Mesendoderm (in vitro differentiated cells): ENCODE measurements around the gene RAPGEF2.

Source experiments
- DNase-seq: peaks from one replicate; pipeline ENCODE4 v3.0.0; 2013
- H2AK5ac ChIP-seq: 2 replicates; pipeline ENCODE4 v1.6.1; 2013; ENCODE audit warnings: low read length, inconsistent platforms
- H2BK120ac ChIP-seq: 2 replicates; pipeline ENCODE4 v1.6.1; 2013; ENCODE audit warnings: low read depth, mild to moderate bottlenecking, low read length, moderate library complexity, mixed read lengths
- H2BK15ac ChIP-seq: replicated peaks from 2 replicates; pipeline ENCODE4 v1.6.1; 2013; ENCODE audit warnings: low read depth, mild to moderate bottlenecking, moderate library complexity
- H2BK5ac ChIP-seq: 2 replicates; pipeline ENCODE4 v1.6.1; 2013; ENCODE audit warnings: low read length, inconsistent platforms
- H3K18ac ChIP-seq: 2 replicates; pipeline ENCODE4 v1.6.1; 2013; ENCODE audit warnings: mild to moderate bottlenecking, low read length, mixed read lengths
- H3K23ac ChIP-seq: one replicate; pipeline ENCODE4 v1.6.1; 2013; ENCODE audit warnings: low read length
- H3K27ac ChIP-seq: 2 replicates; pipeline ENCODE4 v1.5.1; 2013; ENCODE audit warnings: low read depth, mild to moderate bottlenecking, inconsistent platforms, low read length, moderate library complexity
- H3K27me3 ChIP-seq: 2 replicates; pipeline ENCODE4 v1.6.1; 2013; ENCODE audit warnings: low read length, control low read depth, mild to moderate bottlenecking, inconsistent platforms; ENCODE audit not compliant: insufficient read depth, poor library complexity
- H3K36me3 ChIP-seq: 2 replicates; pipeline ENCODE4 v1.6.1; 2013; ENCODE audit warnings: low read length, inconsistent platforms; ENCODE audit not compliant: control insufficient read depth, insufficient read depth
- H3K4ac ChIP-seq: one replicate; pipeline ENCODE4 v1.6.1; 2013; ENCODE audit warnings: low read depth, mild to moderate bottlenecking, low read length, moderate library complexity
- H3K4me1 ChIP-seq: 2 replicates; pipeline ENCODE4 v1.6.1; 2013; ENCODE audit warnings: low read depth, low read length, inconsistent platforms; ENCODE audit not compliant: control insufficient read depth
- H3K4me2 ChIP-seq: 2 replicates; pipeline ENCODE4 v1.6.1; 2013; ENCODE audit warnings: low read length
- H3K4me3 ChIP-seq: 2 replicates; pipeline ENCODE4 v1.5.1; 2013; ENCODE audit warnings: mild to moderate bottlenecking, low read length
- H3K56ac ChIP-seq: one replicate; pipeline ENCODE4 v1.6.1; 2013; ENCODE audit warnings: low read length
- H3K79me1 ChIP-seq: 2 replicates; pipeline ENCODE4 v1.6.1; 2013; ENCODE audit warnings: low read length, inconsistent platforms
- H3K79me2 ChIP-seq: 2 replicates; pipeline ENCODE4 v1.6.1; 2013; ENCODE audit warnings: mild to moderate bottlenecking, low read length; ENCODE audit not compliant: control insufficient read depth, insufficient read depth
- H3K9ac ChIP-seq: 2 replicates; pipeline ENCODE4 v1.6.1; 2013; ENCODE audit warnings: low read length, inconsistent platforms
- H4K5ac ChIP-seq: one replicate; pipeline ENCODE4 v1.6.1; 2013; ENCODE audit warnings: low read length
- H4K8ac ChIP-seq: one replicate; pipeline ENCODE4 v1.6.1; 2013; ENCODE audit warnings: low read depth, mild to moderate bottlenecking, control low read depth, low read length, moderate library complexity
- WGBS: extraction: QIAGEN DNeasy Blood & Tissue Kit; methylation state at CpG from one replicate; pipeline ENCODE4 v1.1.7; 2013; ENCODE audit warnings: low lambda C conversion rate, missing lambda C conversion rate; ENCODE audit not compliant: insufficient coverage; ENCODE audit errors: extremely low coverage; 5-methylcytosine and 5-hydroxymethylcytosine counted together

RAPGEF2 gene

GRCh38 chr4:159368320-159368719, 265.4 kb downstream of the RAPGEF2 start:
- Histone ChIP-seq H3K4me3 (no peak overlapping the region), H3K79me2 (no peaks in the 10 kb centered on the region), H3K23ac (no peak overlapping the region), H2BK120ac (no peak overlapping the region), H2AK5ac (no peak overlapping the region), H3K27me3 (no peaks in the 10 kb centered on the region), H2BK15ac (no peak overlapping the region), H3K4me2 (no peak overlapping the region), H4K5ac (no peak overlapping the region), H3K18ac (no peak overlapping the region), H3K27ac (no peak overlapping the region), H3K56ac (no peak overlapping the region), H3K79me1 (no peaks in the 10 kb centered on the region), H2BK5ac (no peak overlapping the region), H3K36me3 (no peaks in the 10 kb centered on the region), H3K4ac (no peak overlapping the region), H3K9ac (no peak overlapping the region), H4K8ac (no peak overlapping the region), H3K4me1 (no peaks in the 10 kb centered on the region)
- WGBS = no CpG with 5 or more reads among the region's 2 CpGs
- no peak for DNase-seq

DNA sequence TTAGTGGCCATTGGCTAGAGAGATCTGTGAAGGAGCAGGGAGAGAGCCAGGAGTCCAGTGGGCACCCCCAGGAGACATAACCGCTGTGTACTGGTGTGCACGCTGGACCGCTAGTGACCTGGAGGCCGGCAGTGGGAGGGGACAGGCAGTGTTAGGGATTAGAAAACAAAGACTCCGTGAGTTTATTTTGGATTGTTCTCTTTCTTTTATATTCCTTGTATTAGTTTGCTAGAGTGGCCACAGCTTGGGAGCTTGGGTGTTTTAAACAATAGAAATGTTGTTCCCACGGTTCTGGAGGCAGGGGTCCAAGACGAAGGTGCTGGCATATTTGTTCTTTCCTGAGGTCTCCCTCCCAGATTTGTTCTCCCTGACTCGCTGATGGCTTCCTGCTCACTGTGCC, 266.4 kb downstream of the RAPGEF2 start:
- Histone ChIP-seq H3K27ac (no peak overlapping the region), H4K5ac (no peak overlapping the region), H3K23ac (no peak overlapping the region), H3K79me1 (no peaks in the 10 kb centered on the region), H3K36me3 (no peaks in the 10 kb centered on the region), H3K79me2 (no peaks in the 10 kb centered on the region), H2AK5ac (no peak overlapping the region), H3K4me2 (no peak overlapping the region), H3K9ac (no peak overlapping the region), H3K4me1 (no peaks in the 10 kb centered on the region), H3K18ac (no peak overlapping the region), H3K4ac (no peak overlapping the region), H4K8ac (no peak overlapping the region), H3K56ac (no peak overlapping the region), H2BK120ac (no peak overlapping the region), H2BK15ac (no peak overlapping the region), H2BK5ac (no peak overlapping the region), H3K4me3 (no peak overlapping the region), H3K27me3 (no peaks in the 10 kb centered on the region)
- no CpG with 5 or more reads among the region's 8 CpGs for WGBS
- no peak for DNase-seq

DNA sequence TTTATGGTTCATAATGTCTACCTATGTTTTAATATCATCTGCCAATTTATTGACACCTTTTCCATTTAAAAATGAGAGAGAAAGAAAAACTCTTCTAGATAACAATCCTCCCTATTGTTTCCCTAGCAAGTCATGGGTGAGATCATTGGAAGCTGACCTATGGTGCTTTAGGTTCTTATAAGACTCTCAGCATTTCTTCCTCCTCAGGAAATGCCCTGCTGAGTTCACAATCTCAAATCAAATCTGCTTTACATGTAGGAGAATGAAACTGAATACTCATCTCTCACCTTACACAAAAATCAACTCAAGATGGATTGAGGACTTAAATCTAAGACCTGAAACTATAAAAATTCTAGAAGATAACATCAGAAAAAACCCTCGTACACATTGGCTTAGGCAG, 267.4 kb downstream of the RAPGEF2 start:
- Histone ChIP-seq H3K36me3 (no peaks in the 10 kb centered on the region), H3K18ac (no peak overlapping the region), H2BK15ac (no peak overlapping the region), H2BK5ac (no peak overlapping the region), H3K4me3 (no peak overlapping the region), H3K4me2 (no peak overlapping the region), H3K79me1 (no peaks in the 10 kb centered on the region), H3K27ac (no peak overlapping the region), H4K5ac (no peak overlapping the region), H2AK5ac (no peak overlapping the region), H2BK120ac (no peak overlapping the region), H3K27me3 (no peaks in the 10 kb centered on the region), H3K4me1 (no peaks in the 10 kb centered on the region), H3K9ac (no peak overlapping the region), H4K8ac (no peak overlapping the region), H3K79me2 (no peaks in the 10 kb centered on the region), H3K56ac (no peak overlapping the region), H3K4ac (no peak overlapping the region), H3K23ac (no peak overlapping the region)
- no CpG with 5 or more reads among the region's 1 CpG for WGBS
- DNase-seq = peak; percentile 45

DNA sequence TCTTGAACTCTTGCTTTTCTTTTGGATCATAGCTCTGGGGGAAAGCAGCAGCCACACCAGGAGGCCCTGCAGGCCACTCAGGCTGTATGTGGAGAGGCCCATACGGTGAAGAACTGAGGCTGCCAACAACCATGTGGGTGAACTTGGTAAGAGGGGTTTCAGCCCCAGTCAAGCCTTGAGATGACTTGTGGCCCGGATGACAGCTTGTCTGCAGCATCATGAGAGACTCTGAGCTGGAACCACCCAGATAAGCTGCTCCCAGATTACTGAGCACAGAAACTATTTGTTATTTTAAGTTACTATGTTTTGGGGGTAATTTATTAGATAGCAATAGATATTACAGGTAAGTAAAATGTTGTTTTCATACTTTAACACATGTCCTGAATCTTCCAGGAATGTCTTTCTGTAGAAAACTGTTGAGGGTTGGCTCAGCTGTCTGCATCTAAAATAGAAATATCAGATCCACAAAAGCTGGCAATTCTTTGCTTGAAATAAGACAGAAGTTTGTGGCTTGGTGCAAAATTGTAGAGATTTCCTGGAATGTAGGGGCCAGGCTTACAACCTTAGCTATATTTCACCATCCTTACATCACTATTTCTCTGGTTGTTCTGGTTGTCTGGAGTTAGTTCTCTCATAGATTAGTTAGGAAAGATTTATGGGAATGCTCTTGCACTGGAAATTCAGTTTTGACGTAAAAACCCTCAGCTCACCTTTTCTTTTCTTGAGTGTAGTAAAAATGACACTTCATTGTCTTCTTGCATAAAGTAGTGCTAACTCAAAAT, 272.1 kb downstream of the RAPGEF2 start:
- no peak overlapping the region for H3K27ac ChIP-seq

GRCh38 chr4:159376289-159376688, 273.4 kb downstream of the RAPGEF2 start:
- Histone ChIP-seq H4K8ac (no peak overlapping the region), H4K5ac (no peak overlapping the region), H2BK5ac (no peak overlapping the region), H3K79me1 (no peaks in the 10 kb centered on the region), H2BK120ac (no peak overlapping the region), H3K27ac (no peak overlapping the region), H3K4ac (no peak overlapping the region), H3K27me3 (no peaks in the 10 kb centered on the region), H3K4me2 (no peak overlapping the region), H3K9ac (no peak overlapping the region), H3K56ac (no peak overlapping the region), H3K18ac (no peak overlapping the region), H2BK15ac (no peak overlapping the region), H3K4me1 (no peaks in the 10 kb centered on the region), H3K23ac (no peak overlapping the region), H3K79me2 (no peaks in the 10 kb centered on the region), H2AK5ac (no peak overlapping the region), H3K36me3 (no peaks in the 10 kb centered on the region), H3K4me3 (no peak overlapping the region)
- no peak for DNase-seq
- WGBS = no CpG with 5 or more reads among the region's 5 CpGs

More for the DNA sequence above, 272.1 kb downstream of the RAPGEF2 start:
- H2AK5ac ChIP-seq = no peak overlapping the region
- no peak overlapping the region for H2BK15ac ChIP-seq
- H3K18ac ChIP-seq = no peak overlapping the region
- H3K79me1 ChIP-seq = no peaks in the 10 kb centered on the region
- no peak overlapping the region for H2BK5ac ChIP-seq
- no CpG with 5 or more reads among the region's 3 CpGs for WGBS
- no peaks in the 10 kb centered on the region for H3K36me3 ChIP-seq
- no peak overlapping the region for H3K9ac ChIP-seq
- no peak overlapping the region for H4K8ac ChIP-seq
- H3K4me2 ChIP-seq = no peak overlapping the region
- no peaks in the 10 kb centered on the region for H3K79me2 ChIP-seq
- H3K4me3 ChIP-seq = no peak overlapping the region
- H3K23ac ChIP-seq = no peak overlapping the region
- DNase-seq = no peak
- no peak overlapping the region for H3K56ac ChIP-seq
- no peak overlapping the region for H4K5ac ChIP-seq
- no peaks in the 10 kb centered on the region for H3K4me1 ChIP-seq
- no peak overlapping the region for H2BK120ac ChIP-seq
- no peaks in the 10 kb centered on the region for H3K27me3 ChIP-seq
- no peak overlapping the region for H3K4ac ChIP-seq
